ENCODE measurements around the gene LIPC. TPM values are rescaled to one million over a fixed set of nuclear protein-coding genes. Genes with fewer than 3 reads are reported as not detected.

LIPC gene
- polyA plus RNA-seq, 2 of the 4 experiments (the other 2 are of a cell fraction) = 0.13 to 0.30 TPM

GRCh38 chr15:58478035-58478434 is 46.2 kb downstream of the LIPC start:
- CTCF ChIA-PET = interaction anchor here (1.2 to 1.6 kb wide), 2 partner anchors 38 to 50 kb away, joined by 3 read pairs; no protein-coding TSS in a partner anchor
- 94% methylated on average over 3 of the region's 3 CpGs for WGBS (ENCODE audit: missing lambda C conversion rate)
- H3K9me3 ChIP-seq = no peaks in the 10 kb centered on the region

GRCh38 chr15:58478579-58478978 is 46.8 kb downstream of the LIPC start:
- H3K9me3 ChIP-seq = no peaks in the 10 kb centered on the region
- no peak overlapping the region for H3K4me2 ChIP-seq

More at GRCh38 chr15:58478035-58478434, 46.2 kb downstream of the LIPC start:
- ATAC-seq = no peak
- Histone ChIP-seq H3K4me3 (no peak overlapping the region), H3K4me2 (no peak overlapping the region), H3K27ac (peak overlapping the region in 1 of 2 experiments; percentile 96; a peak in 3 of 6 replicates), H3K4me1 (peaks cover 27% of the 10 kb centered on the region)
- POLR2A ChIA-PET = interaction anchor here (2.0 kb wide), 1 partner anchor 69 kb away, joined by 7 read pairs; no protein-coding TSS in a partner anchor
- no peak for FAIRE-seq
- TF ChIP-seq MAFK (IDR thresholded peaks at IDR 0.05; ENCODE audit: partially characterized antibody) (no peak), E2F6 (IDR thresholded peaks at IDR 0.05; ENCODE audit: borderline replicate concordance, low read depth) (no peak), PBX3 (IDR thresholded peaks at IDR 0.05) (no peak), CTCF (IDR thresholded peaks at IDR 0.05) (no peak), PHF8 (IDR thresholded peaks at IDR 0.05; ENCODE audit: borderline replicate concordance, low read depth) (no peak)
- DNase-seq (ENCODE audit: low read depth in 1 of 2, low spot score in 1 of 2) = no peak

GRCh38 chr15:58479941-58480340 is 48.1 kb downstream of the LIPC start:
- DNase-seq (ENCODE audit: low read depth in 1 of 2, low spot score in 1 of 2) (no peak), FAIRE-seq (no peak), ATAC-seq (no peak)
- WGBS (ENCODE audit: missing lambda C conversion rate) = 95% methylated on average over 3 of the region's 3 CpGs
- TF ChIP-seq ATOH8 (CRISPR knock-in tag; IDR thresholded peaks at IDR 0.05; ENCODE audit: low read depth) (no peak), ELK1 (IDR thresholded peaks at IDR 0.05; ENCODE audit: low read depth, low read length) (no peak), HOXB13 (CRISPR knock-in tag; IDR thresholded peaks at IDR 0.05; ENCODE audit: low read depth) (no peak), RNF2 (IDR thresholded peaks at IDR 0.05; ENCODE audit: borderline replicate concordance, low read depth) (no peak), E2F6 (IDR thresholded peaks at IDR 0.05; ENCODE audit: borderline replicate concordance, low read depth) (no peak)
- H3K27ac ChIP-seq = peak overlapping the region in 1 of 2 experiments; percentile 25; a peak in 1 of 6 replicates
- ChIA-PET POLR2A (no interaction called here), CTCF (interaction anchor here (1.0 to 1.4 kb wide), 3 partner anchors 8 to 10 kb away, joined by 3 to 4 read pairs (median 4); no protein-coding TSS in a partner anchor)
- H3K4me1 ChIP-seq = peaks cover 16% of the 10 kb centered on the region
- H3K9me3 ChIP-seq = no peaks in the 10 kb centered on the region
- H3K4me3 ChIP-seq = no peak overlapping the region
- H3K4me2 ChIP-seq = no peak overlapping the region

More at GRCh38 chr15:58478579-58478978, 46.8 kb downstream of the LIPC start:
- ChIA-PET POLR2A (interaction anchor here (2.0 kb wide), 1 partner anchor 69 kb away, joined by 7 read pairs; no protein-coding TSS in a partner anchor), CTCF (interaction anchor here (0.5 to 1.6 kb wide), 3 partner anchors 11 to 38 kb away, joined by 3 to 4 read pairs (median 3); no protein-coding TSS in a partner anchor)
- no peak for DNase-seq (ENCODE audit: low read depth in 1 of 2, low spot score in 1 of 2)
- no peak for ATAC-seq
- no peak for FAIRE-seq
- 91% methylated on average over 3 of the region's 3 CpGs for WGBS (ENCODE audit: missing lambda C conversion rate)
- Histone ChIP-seq H3K27ac (0 out of 6 replicates have a peak overlapping the region, but pooled peaks of 1 of the 2 experiments have one; percentile 96), H3K4me3 (no peak overlapping the region), H3K4me1 (peaks cover 22% of the 10 kb centered on the region)
- TF ChIP-seq FOSL2 (IDR thresholded peaks at IDR 0.05) (no peak), FOSL2 (CRISPR knock-in tag; IDR thresholded peaks at IDR 0.05) (no peak), SMC3 (IDR thresholded peaks at IDR 0.05) (no peak), E2F6 (IDR thresholded peaks at IDR 0.05; ENCODE audit: borderline replicate concordance, low read depth) (no peak), MAFK (IDR thresholded peaks at IDR 0.05; ENCODE audit: partially characterized antibody) (no peak), USF2 (IDR thresholded peaks at IDR 0.05) (no peak), FOSB (CRISPR knock-in tag; IDR thresholded peaks at IDR 0.05) (no peak)
